Measurements from ENCODE around the gene COL4A2.

DNA sequence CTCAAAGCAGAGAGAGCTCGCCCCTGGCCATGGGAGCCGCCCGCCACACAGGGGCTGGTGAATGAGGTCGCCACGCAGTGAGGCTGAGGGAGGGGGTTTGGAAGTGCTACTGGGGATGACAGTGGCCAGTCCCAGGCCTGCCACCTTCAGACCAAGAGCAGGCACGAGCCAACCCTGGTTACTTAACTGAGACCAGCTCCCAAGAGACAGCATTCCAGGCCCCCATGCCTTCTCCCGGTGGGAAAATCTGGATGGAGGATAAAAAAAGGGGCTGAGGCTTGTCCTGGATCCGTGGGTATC lies 211.1 kb downstream of the COL4A2 start:
- no peak for TF ChIP-seq EZH2 (optimal IDR thresholded peaks at IDR 0.05; ENCODE audit: low read depth, low read length)
- TF ChIP-seq, protein P1, sequence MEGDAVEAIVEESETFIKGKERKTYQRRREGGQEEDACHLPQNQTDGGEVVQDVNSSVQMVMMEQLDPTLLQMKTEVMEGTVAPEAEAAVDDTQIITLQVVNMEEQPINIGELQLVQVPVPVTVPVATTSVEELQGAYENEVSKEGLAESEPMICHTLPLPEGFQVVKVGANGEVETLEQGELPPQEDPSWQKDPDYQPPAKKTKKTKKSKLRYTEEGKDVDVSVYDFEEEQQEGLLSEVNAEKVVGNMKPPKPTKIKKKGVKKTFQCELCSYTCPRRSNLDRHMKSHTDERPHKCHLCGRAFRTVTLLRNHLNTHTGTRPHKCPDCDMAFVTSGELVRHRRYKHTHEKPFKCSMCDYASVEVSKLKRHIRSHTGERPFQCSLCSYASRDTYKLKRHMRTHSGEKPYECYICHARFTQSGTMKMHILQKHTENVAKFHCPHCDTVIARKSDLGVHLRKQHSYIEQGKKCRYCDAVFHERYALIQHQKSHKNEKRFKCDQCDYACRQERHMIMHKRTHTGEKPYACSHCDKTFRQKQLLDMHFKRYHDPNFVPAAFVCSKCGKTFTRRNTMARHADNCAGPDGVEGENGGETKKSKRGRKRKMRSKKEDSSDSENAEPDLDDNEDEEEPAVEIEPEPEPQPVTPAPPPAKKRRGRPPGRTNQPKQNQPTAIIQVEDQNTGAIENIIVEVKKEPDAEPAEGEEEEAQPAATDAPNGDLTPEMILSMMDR (IDR thresholded peaks at IDR 0.05; ENCODE audit: low read length): no peak
- no peak for TF ChIP-seq EZH2phosphoT487 (IDR thresholded peaks at IDR 0.05; ENCODE audit: low read length)

Data from MM.1S (cell line).